Measurements from ENCODE around the gene CAP2. TPM values are rescaled to one million over a fixed set of nuclear protein-coding genes. Genes with fewer than 3 reads are reported as not detected.

Gene CAP2
- total RNA-seq = 8.9 and 12.1 TPM in 2 replicates

GRCh38 chr6:17392978-17393891 lies at the start of gene CAP2:
CAP2 (plus strand) TSS chr6:17393595; CDS start chr6:17421556, 27,961 bp downstream.

GRCh38 chr6:17599877-17600526 lies 206.6 kb downstream of the CAP2 start, which contains the start of gene FAM8A1:
FAM8A1 (plus strand) TSS chr6:17600302; CDS start chr6:17600410, 108 bp downstream.

Other genes with a start within 250 kb of the CAP2 start
- 7.0 and 7.6 TPM in 2 replicates for gene RBM24, start 112.2 kb upstream of the CAP2 start, total RNA-seq
- 15.2 and 22.0 TPM in 2 replicates for gene FAM8A1, start 206.7 kb downstream of the CAP2 start, total RNA-seq